HG03097 (cell line): ENCODE results near the gene TCAF1.
A peak's percentile ranks its signal among the peaks of the same experiment; 100 is the strongest.

ENCODE experiments used
- ATAC-seq: cut with Tn5 transposase; IDR thresholded peaks from one replicate; pipeline ENCODE4 v1.9.1; 2021; ENCODE audit not compliant: unreplicated experiment, low FRiP score

TCAF1 gene, protein sequence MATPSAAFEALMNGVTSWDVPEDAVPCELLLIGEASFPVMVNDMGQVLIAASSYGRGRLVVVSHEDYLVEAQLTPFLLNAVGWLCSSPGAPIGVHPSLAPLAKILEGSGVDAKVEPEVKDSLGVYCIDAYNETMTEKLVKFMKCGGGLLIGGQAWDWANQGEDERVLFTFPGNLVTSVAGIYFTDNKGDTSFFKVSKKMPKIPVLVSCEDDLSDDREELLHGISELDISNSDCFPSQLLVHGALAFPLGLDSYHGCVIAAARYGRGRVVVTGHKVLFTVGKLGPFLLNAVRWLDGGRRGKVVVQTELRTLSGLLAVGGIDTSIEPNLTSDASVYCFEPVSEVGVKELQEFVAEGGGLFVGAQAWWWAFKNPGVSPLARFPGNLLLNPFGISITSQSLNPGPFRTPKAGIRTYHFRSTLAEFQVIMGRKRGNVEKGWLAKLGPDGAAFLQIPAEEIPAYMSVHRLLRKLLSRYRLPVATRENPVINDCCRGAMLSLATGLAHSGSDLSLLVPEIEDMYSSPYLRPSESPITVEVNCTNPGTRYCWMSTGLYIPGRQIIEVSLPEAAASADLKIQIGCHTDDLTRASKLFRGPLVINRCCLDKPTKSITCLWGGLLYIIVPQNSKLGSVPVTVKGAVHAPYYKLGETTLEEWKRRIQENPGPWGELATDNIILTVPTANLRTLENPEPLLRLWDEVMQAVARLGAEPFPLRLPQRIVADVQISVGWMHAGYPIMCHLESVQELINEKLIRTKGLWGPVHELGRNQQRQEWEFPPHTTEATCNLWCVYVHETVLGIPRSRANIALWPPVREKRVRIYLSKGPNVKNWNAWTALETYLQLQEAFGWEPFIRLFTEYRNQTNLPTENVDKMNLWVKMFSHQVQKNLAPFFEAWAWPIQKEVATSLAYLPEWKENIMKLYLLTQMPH

GRCh38 chr7:143901668-143902331 is at the start of gene TCAF1:
Gene TCAF1 (minus strand): TSS chr7:143902176. CDS start chr7:143876608, 25,568 bp downstream.
- ATAC-seq: peak; percentile 93

DNA sequence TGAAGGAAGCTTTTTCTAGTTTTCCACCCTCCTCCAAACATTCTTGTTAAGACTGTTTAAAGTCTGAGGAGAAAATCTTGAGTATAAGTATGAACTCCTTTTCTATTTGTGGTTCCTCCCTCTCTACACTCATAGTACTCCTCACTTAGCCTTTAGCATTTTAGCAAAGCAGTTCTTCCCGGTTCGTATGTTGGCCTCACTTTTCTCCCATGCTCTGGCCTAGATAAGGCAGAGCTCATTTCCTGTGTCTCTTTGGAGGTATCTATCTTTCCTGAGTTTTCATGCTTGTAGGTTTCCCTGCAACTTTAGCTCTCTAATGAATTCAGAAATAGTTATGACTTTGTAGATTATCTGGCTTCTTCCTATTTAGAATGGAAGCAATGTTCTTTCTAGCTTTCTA is 46.8 kb upstream of the TCAF1 start:
- no peak for ATAC-seq

- no peak for ATAC-seq
Measured at GRCh38 chr7:143947111-143947510, 45.1 kb upstream of the TCAF1 start.

GRCh38 chr7:143945423-143945822 is 43.4 kb upstream of the TCAF1 start:
- no peak for ATAC-seq

DNA sequence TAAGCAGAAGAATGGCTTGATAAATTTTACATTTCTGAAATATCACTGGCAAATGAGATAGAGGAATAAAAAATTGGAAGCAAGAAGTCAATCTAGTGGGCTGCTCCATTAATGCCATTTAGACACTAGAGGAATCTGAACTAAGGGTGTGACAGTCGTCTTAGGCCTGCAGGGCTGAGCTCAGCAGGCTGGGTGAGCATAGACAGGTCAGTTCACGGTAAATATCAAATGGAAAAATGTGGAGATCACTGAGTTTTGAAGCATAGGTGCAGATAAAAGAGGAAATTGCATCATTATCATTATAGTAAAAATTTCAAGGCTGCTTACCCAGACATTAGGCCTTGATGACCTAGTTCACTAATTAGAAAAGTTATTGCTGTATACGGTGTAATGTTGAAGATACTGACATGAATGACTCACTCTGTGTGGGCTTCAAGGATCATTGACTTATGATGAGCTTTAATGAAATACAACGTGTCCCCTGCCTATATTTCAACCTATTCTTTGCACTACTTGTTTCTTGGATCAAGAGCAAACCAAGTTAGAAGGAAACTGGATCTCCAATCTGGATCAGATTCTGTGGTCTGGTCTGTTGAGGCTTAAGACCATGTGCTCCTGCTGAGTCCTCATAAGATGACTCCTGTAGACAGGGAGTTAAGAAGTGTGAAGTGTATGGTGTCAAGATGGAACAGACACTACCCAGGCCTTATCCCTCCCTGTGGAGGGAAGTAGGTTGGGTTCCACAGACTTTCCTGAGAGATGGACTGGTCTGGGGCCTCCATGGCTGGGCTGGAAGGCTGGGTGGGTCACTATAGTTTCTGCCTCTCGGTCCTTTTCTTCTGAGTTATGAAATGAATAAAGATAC is 36.6 kb upstream of the TCAF1 start:
- no peak for ATAC-seq

GRCh38 chr7:143936087-143937009 is 34.4 kb upstream of the TCAF1 start:
- no peak for ATAC-seq

DNA sequence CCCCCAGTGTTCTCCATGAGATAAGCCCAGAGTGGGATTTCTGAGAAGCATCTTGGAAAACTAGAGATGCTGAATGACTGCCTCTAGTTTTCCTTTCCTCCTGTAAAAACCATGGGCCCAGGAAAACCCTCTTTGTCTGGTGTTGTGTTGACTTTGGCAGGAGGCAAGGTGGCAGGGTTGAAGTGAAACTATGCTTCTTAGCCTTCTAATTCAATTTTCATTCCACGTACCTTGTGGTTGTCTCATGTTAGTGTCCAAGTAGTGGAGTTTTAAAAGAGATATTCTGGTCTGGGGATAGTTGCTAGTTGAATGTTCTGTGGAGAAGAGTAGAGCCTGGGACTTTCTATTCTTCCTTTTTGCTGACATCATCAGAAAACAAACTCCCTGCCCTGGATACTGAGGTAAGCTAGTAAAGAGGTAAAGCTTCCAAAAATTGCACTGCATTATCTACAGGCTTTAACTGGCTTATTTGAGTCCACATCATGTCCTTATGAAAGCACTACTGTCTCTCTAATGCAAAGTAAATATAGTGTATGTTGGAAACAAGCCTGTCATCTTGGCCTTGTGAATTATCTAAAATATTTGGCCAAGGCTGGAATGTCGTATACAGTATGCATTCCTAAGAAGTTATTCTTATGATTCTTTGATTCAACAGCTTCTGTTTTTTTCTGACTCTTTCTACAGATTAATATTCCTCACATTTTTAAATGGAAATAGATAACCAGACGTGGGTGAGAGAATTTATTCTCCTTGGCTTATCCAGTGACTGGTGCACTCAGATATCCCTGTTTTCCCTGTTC is 32.8 kb upstream of the TCAF1 start, which contains the start of gene OR2F2:
Gene OR2F2 (plus strand): TSS at position 708 of the 800 bp plus-strand sequence. CDS start 0 bp downstream, at position 708.
- no peak for ATAC-seq

- ATAC-seq: no peak
Measured at GRCh38 chr7:143931739-143932138, 29.8 kb upstream of the TCAF1 start.

DNA sequence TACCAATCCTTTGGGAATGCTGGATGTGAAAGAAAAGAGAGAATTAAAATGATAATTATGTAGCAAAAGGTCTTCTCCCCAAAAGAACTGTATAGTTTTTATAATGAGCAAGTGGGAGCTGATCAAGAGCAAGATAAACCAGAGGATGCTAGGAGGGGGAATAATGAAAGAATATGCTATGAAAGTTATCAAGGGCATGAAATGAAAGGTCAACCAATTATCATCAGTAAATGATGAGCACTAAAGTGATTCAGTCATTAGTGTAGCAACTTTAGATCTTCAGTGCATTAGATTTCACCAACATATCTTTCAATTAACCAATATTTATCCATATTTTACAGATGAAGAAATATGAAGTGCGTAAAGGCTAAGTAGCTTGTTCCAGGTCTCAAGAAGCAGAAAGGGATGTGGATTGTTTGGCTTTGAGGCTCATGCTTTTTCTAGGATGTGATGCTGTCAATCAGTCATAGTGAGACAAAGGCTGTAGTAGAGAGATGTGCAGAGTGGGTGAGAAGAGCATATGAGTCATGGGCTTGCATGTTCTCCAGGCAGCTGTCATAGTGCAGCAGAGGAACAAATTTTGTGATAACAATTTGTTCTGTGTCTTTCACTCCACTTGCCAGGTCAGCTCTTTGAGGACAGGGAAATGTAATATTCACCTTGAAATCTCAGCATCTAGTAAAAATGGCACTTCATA is 27.4 kb upstream of the TCAF1 start:
- ATAC-seq: no peak

- ATAC-seq: no peak
Measured at GRCh38 chr7:143924851-143925250, 22.9 kb upstream of the TCAF1 start.

DNA sequence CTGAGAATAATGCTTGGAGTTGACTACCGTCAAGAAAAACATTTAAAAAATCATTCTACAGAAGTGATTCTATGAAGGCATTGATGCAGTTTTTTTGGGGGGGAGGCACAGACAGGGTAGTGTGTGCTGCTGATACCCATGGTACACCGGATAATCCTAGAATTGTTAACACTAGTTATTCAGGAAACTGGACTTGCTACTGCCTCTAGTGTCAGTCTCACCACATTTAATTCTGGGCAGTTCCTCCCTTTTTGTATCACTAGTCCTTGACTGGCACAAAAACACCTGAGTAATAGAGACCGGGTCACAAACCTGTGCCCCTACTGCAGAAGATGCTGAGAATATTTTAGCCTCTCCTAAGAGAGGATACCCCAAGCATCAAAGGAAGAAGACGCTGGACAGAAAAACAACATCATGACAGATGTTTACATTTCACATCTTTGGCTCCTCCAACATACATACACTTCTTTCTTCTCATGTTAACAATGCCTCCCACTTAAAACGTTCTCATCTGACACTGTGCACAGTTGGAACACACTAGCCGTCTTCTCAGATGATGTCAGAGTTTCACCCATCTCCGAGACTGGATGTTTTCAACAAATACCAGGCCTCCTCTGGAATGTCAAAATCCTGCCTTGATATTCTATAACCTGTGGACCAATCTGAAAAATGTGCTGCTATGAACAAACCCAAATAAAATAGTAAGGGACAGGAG is 13.1 kb upstream of the TCAF1 start:
- ATAC-seq: no peak

DNA sequence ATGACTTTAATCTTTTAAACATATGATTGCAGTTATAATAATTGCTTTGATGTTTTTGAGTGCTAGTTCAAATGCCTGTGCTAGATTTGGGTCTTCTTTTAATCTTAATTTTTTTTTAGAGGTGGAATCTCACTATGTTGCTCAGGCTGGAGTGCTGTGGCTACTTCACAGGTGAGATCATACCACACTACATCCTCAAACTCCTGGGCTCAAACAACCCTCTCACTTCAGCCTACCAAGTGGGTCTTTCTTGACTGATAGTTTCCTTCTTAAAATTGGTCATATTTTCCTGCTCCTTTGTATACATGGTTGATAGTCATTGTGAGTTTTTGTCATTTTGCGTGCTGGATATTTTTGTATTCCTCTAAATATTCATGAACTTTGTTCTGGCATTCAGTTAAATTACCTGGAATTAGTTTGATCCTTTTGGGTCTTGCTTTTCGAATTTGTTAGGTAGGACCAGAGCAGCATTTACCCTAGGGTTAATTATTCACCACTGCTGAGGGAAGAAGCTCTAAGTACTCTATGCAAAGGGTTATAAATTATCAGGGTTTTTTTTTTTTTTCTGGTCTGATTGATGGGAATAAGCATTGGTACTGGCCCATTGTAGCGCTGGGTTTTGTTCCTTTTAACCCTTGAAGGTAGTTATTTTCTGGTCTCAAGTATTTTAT is 12.1 kb upstream of the TCAF1 start:
- no peak for ATAC-seq

DNA sequence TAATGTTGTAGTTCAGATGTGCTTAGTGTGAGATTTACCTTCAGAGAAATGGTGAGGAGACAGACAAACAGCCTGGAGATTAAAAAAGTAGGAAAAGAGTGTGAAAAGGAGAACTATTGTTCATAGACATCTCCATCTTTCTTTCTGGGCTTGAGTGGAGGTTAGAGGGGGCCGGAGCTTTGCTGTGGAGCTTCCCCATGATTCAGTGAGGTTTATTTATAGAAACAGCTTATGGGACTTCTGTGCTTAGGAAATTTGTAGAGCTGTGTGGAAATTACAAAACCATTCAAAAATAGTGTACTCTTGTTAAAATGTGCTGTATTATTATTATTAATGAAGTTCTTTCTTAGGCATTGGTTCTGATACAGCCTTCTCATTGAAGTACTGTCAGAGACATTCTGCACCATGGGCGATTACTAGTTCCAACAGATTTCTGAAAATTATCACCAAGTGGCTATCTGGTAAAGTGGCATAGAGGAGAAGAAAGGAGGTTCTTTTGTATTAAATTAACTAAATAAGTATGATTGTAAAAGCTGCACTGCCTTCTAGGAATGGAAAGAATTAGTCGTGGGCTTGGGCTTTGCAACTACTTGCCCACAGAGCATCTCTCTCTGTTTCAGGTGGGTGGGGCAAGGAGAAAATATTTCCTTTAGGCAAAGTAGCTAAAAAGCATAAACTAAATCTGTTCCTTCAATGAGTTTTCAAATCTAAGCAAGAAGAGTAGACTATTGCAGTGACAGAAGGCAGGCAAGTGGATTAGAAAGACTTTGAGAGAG is 8.7 kb upstream of the TCAF1 start:
- no peak for ATAC-seq

DNA sequence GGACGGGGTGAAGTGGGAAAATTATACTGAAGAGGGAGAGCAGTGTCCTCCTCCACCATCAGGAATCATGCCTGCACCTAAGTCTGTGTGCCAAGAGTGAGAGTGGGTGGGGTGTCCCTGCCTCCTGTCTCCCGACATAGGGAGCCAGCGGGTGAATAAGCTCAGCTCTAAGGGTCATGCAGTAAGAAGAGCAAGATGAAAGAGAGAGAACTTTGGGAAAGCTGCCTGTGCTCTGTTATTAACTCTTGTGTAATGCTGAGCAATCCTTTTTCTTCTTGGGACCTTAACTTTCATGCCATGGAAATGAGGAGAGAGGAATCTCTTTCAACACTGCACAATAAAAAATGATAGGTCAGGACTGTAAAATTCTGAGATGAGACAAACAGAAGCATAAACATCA is 7.9 kb upstream of the TCAF1 start:
- no peak for ATAC-seq

DNA sequence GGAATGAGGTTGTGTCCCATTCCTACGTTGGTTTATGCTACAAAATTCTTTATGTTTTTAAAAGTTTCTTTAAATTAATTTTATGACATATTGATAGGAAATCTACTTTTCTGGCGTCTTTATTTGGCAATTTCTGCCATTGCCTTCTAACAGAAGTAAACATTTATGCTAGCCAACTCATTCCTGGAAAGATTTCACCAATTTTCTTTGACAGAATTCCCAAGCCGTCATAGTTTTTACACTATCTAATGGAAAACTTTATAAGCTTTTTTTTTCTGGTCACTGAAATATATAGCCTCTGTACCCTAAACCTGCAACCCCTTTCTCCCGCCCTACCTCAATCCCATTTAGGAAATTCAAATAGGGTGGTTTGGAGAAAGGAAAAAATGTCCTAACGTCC is 6.1 kb upstream of the TCAF1 start:
- no peak for ATAC-seq

DNA sequence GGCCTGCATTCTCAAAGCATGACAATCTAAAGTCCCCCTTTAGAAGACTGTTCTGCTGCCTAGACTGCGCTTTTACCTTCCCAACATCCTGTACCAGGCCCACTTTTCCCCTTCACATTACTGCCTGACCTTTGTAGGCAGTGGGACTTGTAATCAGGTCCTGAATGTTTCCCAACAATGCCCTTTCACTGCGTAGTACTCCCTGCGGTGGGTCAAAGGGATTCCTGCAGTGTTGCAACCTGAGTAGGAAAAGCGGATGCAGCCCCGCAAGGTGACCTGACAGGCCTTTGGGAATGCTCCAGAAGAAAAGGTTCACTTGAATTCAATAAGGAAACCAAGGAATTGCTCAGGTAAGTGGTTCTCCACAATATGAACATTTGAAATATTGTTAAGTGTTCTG is 4.9 kb upstream of the TCAF1 start:
- ATAC-seq: no peak
